ENCODE results near the gene FBXO33.

The FBXO33 gene

GRCh38 chr14:39442293-39442692, 10.1 kb upstream of the FBXO33 start:
- no peaks in the 10 kb centered on the region for H3K36me3 ChIP-seq (ENCODE audit: insufficient read depth, low read length)
- no peaks in the 10 kb centered on the region for H3K9me2 ChIP-seq (ENCODE audit: low read depth, low read length)
- no peak overlapping the region for H3K4me2 ChIP-seq (ENCODE audit: low read length)
- H3K27me3 ChIP-seq (ENCODE audit: insufficient read depth, low read length), result no peaks in the 10 kb centered on the region
- H3K4me1 ChIP-seq (ENCODE audit: insufficient read depth, low read length, severe bottlenecking), result peaks cover 17% of the 10 kb centered on the region
- no peak overlapping the region for H3K9ac ChIP-seq (ENCODE audit: low read length)
- no peak overlapping the region for H3K27ac ChIP-seq (ENCODE audit: low read depth, low read length, poor library complexity, severe bottlenecking)
- TF ChIP-seq EZH2 (IDR thresholded peaks at IDR 0.05; ENCODE audit: borderline replicate concordance, low read length), result no peak
- TF ChIP-seq CTCF (IDR thresholded peaks at IDR 0.05; ENCODE audit: low read length), result no peak
- no peaks in the 10 kb centered on the region for H4K20me1 ChIP-seq (ENCODE audit: insufficient read depth, low read length)
- H3K9me3 ChIP-seq (ENCODE audit: low read length), result peaks cover 6% of the 10 kb centered on the region; the same call in 1 of the 2 replicates
- H3K79me2 ChIP-seq (ENCODE audit: insufficient read depth, low read length), result no peaks in the 10 kb centered on the region
- no peak overlapping the region for H2AFZ ChIP-seq (ENCODE audit: low read length)
- H3F3A ChIP-seq (ENCODE audit: insufficient read depth, low read length), result no peaks in the 10 kb centered on the region
- H3K4me3 ChIP-seq (ENCODE audit: low read depth, low read length, poor library complexity, severe bottlenecking), result no peak overlapping the region

DNA sequence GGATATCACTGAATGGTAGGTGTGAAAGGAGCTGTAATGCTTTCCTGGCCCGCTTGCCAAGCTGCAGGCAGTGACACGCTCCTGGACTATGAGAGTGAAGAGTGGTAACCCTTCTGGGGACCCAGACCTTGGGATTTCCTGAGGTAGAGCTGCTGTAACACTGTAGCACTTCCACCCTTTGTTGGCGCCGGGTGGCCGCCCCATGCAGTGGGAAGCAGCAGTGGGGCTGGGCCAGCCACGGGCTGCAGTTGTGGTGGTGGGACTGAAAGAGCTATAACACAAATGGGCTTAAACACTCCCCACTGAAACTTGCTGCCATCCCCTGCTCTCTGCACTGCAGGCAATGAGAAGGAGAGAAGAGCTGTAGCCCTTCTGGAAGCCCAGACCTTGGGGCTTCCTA, 9.6 kb upstream of the FBXO33 start:
- Histone ChIP-seq H3K9me3 (ENCODE audit: low read length) (peaks cover 6% of the 10 kb centered on the region; the same call in 1 of the 2 replicates), H3K9ac (ENCODE audit: low read length) (no peak overlapping the region), H3K9me2 (ENCODE audit: low read depth, low read length) (no peaks in the 10 kb centered on the region), H3K27ac (ENCODE audit: low read depth, low read length, poor library complexity, severe bottlenecking) (no peak overlapping the region), H3K36me3 (ENCODE audit: insufficient read depth, low read length) (no peaks in the 10 kb centered on the region), H3K4me1 (ENCODE audit: insufficient read depth, low read length, severe bottlenecking) (peaks cover 12% of the 10 kb centered on the region), H3K27me3 (ENCODE audit: insufficient read depth, low read length) (no peaks in the 10 kb centered on the region), H3K79me2 (ENCODE audit: insufficient read depth, low read length) (no peaks in the 10 kb centered on the region), H4K20me1 (ENCODE audit: insufficient read depth, low read length) (no peaks in the 10 kb centered on the region), H2AFZ (ENCODE audit: low read length) (no peak overlapping the region), H3F3A (ENCODE audit: insufficient read depth, low read length) (no peaks in the 10 kb centered on the region), H3K4me3 (ENCODE audit: low read depth, low read length, poor library complexity, severe bottlenecking) (no peak overlapping the region), H3K4me2 (ENCODE audit: low read length) (no peak overlapping the region)
- TF ChIP-seq EZH2 (IDR thresholded peaks at IDR 0.05; ENCODE audit: borderline replicate concordance, low read length) (no peak), CTCF (IDR thresholded peaks at IDR 0.05; ENCODE audit: low read length) (no peak)

GRCh38 chr14:39440975-39441374, 8.7 kb upstream of the FBXO33 start:
- no peak for TF ChIP-seq CTCF (IDR thresholded peaks at IDR 0.05; ENCODE audit: low read length)
- TF ChIP-seq EZH2 (IDR thresholded peaks at IDR 0.05; ENCODE audit: borderline replicate concordance, low read length), result no peak
- Histone ChIP-seq H3K9me2 (ENCODE audit: low read depth, low read length) (no peaks in the 10 kb centered on the region), H3F3A (ENCODE audit: insufficient read depth, low read length) (no peaks in the 10 kb centered on the region), H3K9me3 (ENCODE audit: low read length) (peaks cover 6% of the 10 kb centered on the region; the same call in 1 of the 2 replicates), H3K4me2 (ENCODE audit: low read length) (no peak overlapping the region), H3K4me1 (ENCODE audit: insufficient read depth, low read length, severe bottlenecking) (peaks cover 4% of the 10 kb centered on the region), H3K27me3 (ENCODE audit: insufficient read depth, low read length) (no peaks in the 10 kb centered on the region), H4K20me1 (ENCODE audit: insufficient read depth, low read length) (no peaks in the 10 kb centered on the region), H2AFZ (ENCODE audit: low read length) (no peak overlapping the region), H3K9ac (ENCODE audit: low read length) (no peak overlapping the region), H3K79me2 (ENCODE audit: insufficient read depth, low read length) (no peaks in the 10 kb centered on the region), H3K4me3 (ENCODE audit: low read depth, low read length, poor library complexity, severe bottlenecking) (no peak overlapping the region), H3K36me3 (ENCODE audit: insufficient read depth, low read length) (no peaks in the 10 kb centered on the region), H3K27ac (ENCODE audit: low read depth, low read length, poor library complexity, severe bottlenecking) (no peak overlapping the region)

Data from OCI-LY1 (cell line).